HepG2 (cell line): ENCODE results near the gene ABCA3. TPM values are rescaled to one million over a fixed set of nuclear protein-coding genes. Genes with fewer than 3 reads are reported as not detected.

ENCODE experiments used
- ATF1 ChIP-seq: IDR thresholded peaks from 2 replicates; pipeline ENCODE4 v1.6.1; 2016; ENCODE audit warnings: mild to moderate bottlenecking, control low read depth
- ATF4 ChIP-seq, 2 experiments: fragments of 450-650 bp in 1 of 2; sonication (generic) in 1 of 2; formaldehyde crosslinking; IDR thresholded peaks; 2 replicates each; pipeline versions ENCODE4 v1.5.0 to v1.8.0; 2020 to 2022; ENCODE audit warnings: mild to moderate bottlenecking in 1 of 2, missing genetic modification reagents in 1 of 2
- ATF6 ChIP-seq: sonication (generic); formaldehyde crosslinking; conservative IDR thresholded peaks from 2 replicates; pipeline ENCODE4 v1.4.0; 2020; ENCODE audit warnings: missing genetic modification reagents
- GPN1 ChIP-seq: sonication (generic); formaldehyde crosslinking; IDR thresholded peaks from 2 replicates; pipeline ENCODE4 v1.5.1; 2020; ENCODE audit warnings: missing genetic modification reagents, borderline replicate concordance
- ISL2 ChIP-seq: sonication (generic); formaldehyde crosslinking; IDR thresholded peaks from 2 replicates; pipeline ENCODE4 v1.5.0; 2020; ENCODE audit warnings: missing genetic modification reagents
- KLF6 ChIP-seq: IDR thresholded peaks from 2 replicates; pipeline ENCODE4 v1.8.0; 2016; ENCODE audit warnings: missing biosample characterization, missing genetic modification reagents
- MAZ ChIP-seq, 2 experiments: sonication (generic) in 1 of 2; formaldehyde crosslinking in 1 of 2; IDR thresholded peaks; 2 replicates each; pipeline versions ENCODE4 v1.5.0 to v1.6.1; 2012 to 2020; ENCODE audit warnings: low read depth in 2 of 2, mild to moderate bottlenecking in 2 of 2, borderline replicate concordance in 1 of 2, improper control_type of control experiment in 1 of 2, low read length in 1 of 2, missing genetic modification reagents in 1 of 2, moderate library complexity in 1 of 2
- PRDM15 ChIP-seq: sonication (generic); formaldehyde crosslinking; IDR thresholded peaks from 2 replicates; pipeline ENCODE4 v1.4.0; 2020; ENCODE audit warnings: missing genetic modification reagents
- REPIN1 ChIP-seq: sonication (generic); formaldehyde crosslinking; IDR thresholded peaks from 2 replicates; pipeline ENCODE4 v1.8.0; 2022; ENCODE audit warnings: missing genetic modification reagents, low read depth, mild to moderate bottlenecking, borderline replicate concordance
- SPEN ChIP-seq: sonication (generic); formaldehyde crosslinking; IDR thresholded peaks from 2 replicates; pipeline ENCODE4 v1.5.1; 2020; ENCODE audit warnings: low read depth, mild to moderate bottlenecking, missing genetic modification reagents
- ZBTB26 ChIP-seq: IDR thresholded peaks from 2 replicates; pipeline ENCODE4 v1.6.1; 2016; ENCODE audit warnings: missing compliant biosample characterization, missing genetic modification reagents, borderline replicate concordance
- ZNF138 ChIP-seq: sonication (generic); formaldehyde crosslinking; IDR thresholded peaks from 2 replicates; pipeline ENCODE4 v1.5.0; 2020; ENCODE audit warnings: mild to moderate bottlenecking, low read depth, missing genetic modification reagents
- ZNF432 ChIP-seq: sonication (generic); formaldehyde crosslinking; IDR thresholded peaks from 2 replicates; pipeline ENCODE4 v1.5.0; 2020; ENCODE audit warnings: missing genetic modification reagents, mild to moderate bottlenecking, borderline replicate concordance
- ZNF552 ChIP-seq: sonication (generic); formaldehyde crosslinking; IDR thresholded peaks from 2 replicates; pipeline ENCODE4 v1.9.0; 2022; ENCODE audit warnings: missing genetic modification reagents, mild to moderate bottlenecking, borderline replicate concordance
- ZNF720 ChIP-seq: sonication (generic); formaldehyde crosslinking; IDR thresholded peaks from 2 replicates; pipeline ENCODE4 v1.4.0; 2020; ENCODE audit warnings: missing genetic modification reagents
- ZNF740 ChIP-seq: sonication (generic); formaldehyde crosslinking; IDR thresholded peaks from 2 replicates; pipeline ENCODE4 v1.4.0; 2020; ENCODE audit warnings: missing genetic modification reagents
- ZNF746 ChIP-seq: sonication (generic); formaldehyde crosslinking; IDR thresholded peaks from 2 replicates; pipeline ENCODE4 v1.8.0; 2022; ENCODE audit warnings: mild to moderate bottlenecking, missing genetic modification reagents
- ZSCAN25 ChIP-seq: sonication (generic); formaldehyde crosslinking; IDR thresholded peaks from 2 replicates; pipeline ENCODE4 v1.8.0; 2022; ENCODE audit warnings: mild to moderate bottlenecking, missing genetic modification reagents
- polyA plus RNA-seq, 8 experiments: library from polyadenylated mRNA; depleted of rRNA in 3 of 8; stranded (reverse) in 7 of 8; unstranded in 1 of 8; fragments of >200 nt; fragmentation: Illumina TruSeq in 4 of 8; extraction: Trizol in 4 of 8; gene quantifications; 2 replicates each; pipeline versions ENCODE4 v1.2.1 to v1.2.3, GENCODE V29; 2011 to 2016; ENCODE audit warnings: low read depth in 4 of 8, missing spikeins in 1 of 8, mixed read lengths in 1 of 8; ENCODE audit not compliant: insufficient read depth in 1 of 8
- total RNA-seq, 5 experiments: library from RNA; depleted of rRNA; stranded (reverse); fragments of >200 nt; fragmentation: Illumina TruSeq; extraction: Trizol; gene quantifications; 2 replicates each; pipeline ENCODE4 v1.2.3, GENCODE V29; 2016; ENCODE audit warnings: low read depth in 1 of 5

The ABCA3 gene
- total and polyA plus RNA-seq, 2 of the 13 experiments (the other 11 are each of a cell fraction or from before 2014, with no cell fraction given), result 0.60 to 1.5 TPM

GRCh38 chr16:2340564-2341455 is at the start of gene ABCA3 (continued):
- TF ChIP-seq ATF4 (CRISPR knock-in tag; IDR thresholded peaks at IDR 0.05) (peak in 1 of 2 experiments; percentile 79; a peak in 2 of 4 replicates), ISL2 (CRISPR knock-in tag) (peak; percentile 89), ZBTB26 (peak; percentile 88; the same call in 1 of the 2 replicates), ZNF138 (0 out of 2 replicates have a peak, but pooled peaks have one; percentile 57), ZNF720 (CRISPR knock-in tag) (no peak), SPEN (CRISPR knock-in tag) (peak; percentile 94), GPN1 (no peak; the same call in 1 of the 2 replicates), ZNF746 (CRISPR knock-in tag) (peak; percentile 93), ZSCAN25 (CRISPR knock-in tag) (peak; percentile 87), ZNF432 (no peak), ATF1 (no peak), ZNF552 (CRISPR knock-in tag) (peak; percentile 96), MAZ (IDR thresholded peaks at IDR 0.05; ENCODE audit: borderline replicate concordance, low read depth, low read length) (peak; percentile 78), MAZ (CRISPR knock-in tag; IDR thresholded peaks at IDR 0.05; ENCODE audit: low read depth) (peak; percentile 97), ZNF740 (CRISPR knock-in tag) (peak; percentile 78; the same call in 1 of the 2 replicates), REPIN1 (CRISPR knock-in tag) (peak; percentile 99), KLF6 (peak; percentile 98), PRDM15 (CRISPR knock-in tag) (peak; percentile 79), ATF6 (CRISPR knock-in tag) (0 out of 2 replicates have a peak, but pooled peaks have one; percentile 79)
